A549 (cell line): ENCODE measurements around the gene NKX6-2. TPM values are rescaled to one million over a fixed set of nuclear protein-coding genes. Genes with fewer than 3 reads are reported as not detected.

Experiments
- ATAC-seq, 2 experiments: fragments of 200-7000 bp in 1 of 2; fragments of >200 bp in 1 of 2; cut with Nextera tagmentation in 1 of 2; cut with Tn5 transposase in 1 of 2; 3 replicates each; pipeline versions ENCODE4 v1.8.0 to v1.9.1; 2018 to 2020; ENCODE audit warnings: mild to moderate bottlenecking in 1 of 2, moderate library complexity in 1 of 2
- CTCF ChIA-PET: fragments of 300-600 bp; sonication (Branson Sonifier 250); formaldehyde crosslinking; extraction: SDS; loops from one replicate; lab custom pipeline; 2021; ENCODE audit warnings: antibody characterized with exemption, inconsistent platforms; lab: Yijun Ruan, JAX
- POLR2A ChIA-PET: fragments of 350-600 bp; formaldehyde crosslinking; extraction: SDS; loops from one replicate; lab custom pipeline; 2021; ENCODE audit warnings: antibody characterized with exemption, inconsistent platforms; lab: Yijun Ruan, JAX
- DNase-seq, 2 experiments: peaks; one replicate each; pipeline versions ENCODE4 v3.0.0 to v3.0.0-alpha.2; 2011 to 2016; ENCODE audit warnings: low read depth in 1 of 2, low spot score in 1 of 2
- FAIRE-seq: peaks from 2 replicates; lab custom pipeline; 2011; peaks lifted over from hg19 to GRCh38; lab: Jason Lieb, UNC
- H3K27ac ChIP-seq, 2 experiments: fragments of >200 bp; sonication (Bioruptor Twin); formaldehyde crosslinking; 3 replicates each; pipeline ENCODE4 v1.5.1; 2016 to 2017
- H3K4me1 ChIP-seq: fragments of >200 bp; sonication (Bioruptor Twin); formaldehyde crosslinking; 3 replicates; pipeline ENCODE4 v1.6.1; 2016
- H3K4me2 ChIP-seq: fragments of >200 bp; sonication (Bioruptor Twin); formaldehyde crosslinking; 3 replicates; pipeline ENCODE4 v1.6.1; 2016
- H3K4me3 ChIP-seq: fragments of >200 bp; sonication (Bioruptor Twin); formaldehyde crosslinking; 3 replicates; pipeline ENCODE4 v1.5.1; 2016
- H3K9me3 ChIP-seq: fragments of >200 bp; sonication (Bioruptor Twin); formaldehyde crosslinking; 3 replicates; pipeline ENCODE4 v1.6.1; 2016
- CEBPB ChIP-seq, 2 experiments: fragments of >200 bp in 1 of 2; sonication (Bioruptor Twin) in 1 of 2; formaldehyde crosslinking in 1 of 2; IDR thresholded peaks; 2 replicates each; pipeline ENCODE4 v1.6.1; 2012 to 2016
- ESRRA ChIP-seq: fragments of 150-350 bp; IDR thresholded peaks from 2 replicates; pipeline ENCODE4 v1.6.1; 2014; ENCODE audit warnings: mild to moderate bottlenecking, low read length, borderline replicate concordance
- FOSB ChIP-seq: fragments of 250-450 bp; sonication (Bioruptor Pico); IDR thresholded peaks from 2 replicates; pipeline ENCODE4 v1.5.0; 2020; ENCODE audit warnings: mild to moderate bottlenecking, moderate library complexity
- HDAC2 ChIP-seq: fragments of 200-600 bp; sonication (generic); IDR thresholded peaks from 2 replicates; pipeline ENCODE4 v1.6.1; 2016
- HEYL ChIP-seq: fragments of 250-450 bp; sonication (Bioruptor Pico); IDR thresholded peaks from 2 replicates; pipeline ENCODE4 v1.8.0; 2021; ENCODE audit warnings: mild to moderate bottlenecking, moderate library complexity
- HOXA7 ChIP-seq: fragments of 250-450 bp; sonication (Bioruptor Pico); IDR thresholded peaks from 2 replicates; pipeline ENCODE4 v1.5.0; 2020; ENCODE audit warnings: mild to moderate bottlenecking, moderate library complexity
- HOXB13 ChIP-seq: fragments of 250-450 bp; sonication (Bioruptor Pico); IDR thresholded peaks from 2 replicates; pipeline ENCODE4 v1.5.0; 2020; ENCODE audit warnings: low read depth, mild to moderate bottlenecking, moderate library complexity
- JUN ChIP-seq, 2 experiments: fragments of >200 bp; sonication (Bioruptor Twin); formaldehyde crosslinking; IDR thresholded peaks; 2 replicates in 1 of 2; 3 replicates in 1 of 2; pipeline ENCODE4 v1.6.1; 2016 to 2017
- JUNB ChIP-seq: fragments of >200 bp; sonication (Bioruptor Twin); formaldehyde crosslinking; IDR thresholded peaks from 2 replicates; pipeline ENCODE4 v1.6.1; 2016
- KDM5A ChIP-seq: fragments of 200-600 bp; sonication (generic); IDR thresholded peaks from 2 replicates; pipeline ENCODE4 v1.6.1; 2016; ENCODE audit warnings: antibody characterized with exemption, mild to moderate bottlenecking
- MYC ChIP-seq: IDR thresholded peaks from 2 replicates; pipeline ENCODE4 v1.6.1; 2012; ENCODE audit warnings: mild to moderate bottlenecking, inconsistent platforms, low read length, improper control_type of control experiment, borderline replicate concordance
- NPAS2 ChIP-seq: fragments of 250-450 bp; sonication (Bioruptor Pico); IDR thresholded peaks from 2 replicates; pipeline ENCODE4 v1.8.0; 2022; ENCODE audit warnings: mild to moderate bottlenecking, moderate library complexity, borderline replicate concordance
- POLR2AphosphoS2 ChIP-seq: conservative IDR thresholded peaks from 2 replicates; pipeline ENCODE4 v1.6.1; 2012; ENCODE audit warnings: low read length, improper control_type of control experiment, inconsistent platforms
- RAD21 ChIP-seq, 2 experiments: fragments of >200 bp in 1 of 2; sonication (Bioruptor Twin) in 1 of 2; formaldehyde crosslinking in 1 of 2; IDR thresholded peaks in 1 of 2; conservative IDR thresholded peaks in 1 of 2; 2 replicates in 1 of 2; 3 replicates in 1 of 2; pipeline ENCODE4 v1.6.1; 2012 to 2018; ENCODE audit warnings: inconsistent platforms in 1 of 2
- RFX5 ChIP-seq: fragments of 450-650 bp; IDR thresholded peaks from 2 replicates; pipeline ENCODE4 v1.7.1; 2014; ENCODE audit warnings: antibody characterized with exemption, mild to moderate bottlenecking, moderate library complexity
- TFCP2L1 ChIP-seq: fragments of 250-450 bp; sonication (Bioruptor Pico); IDR thresholded peaks from 2 replicates; pipeline ENCODE4 v1.5.0; 2021; ENCODE audit warnings: mild to moderate bottlenecking
- ZFP36 ChIP-seq: fragments of 450-650 bp; IDR thresholded peaks from 2 replicates; pipeline ENCODE4 v1.6.1; 2014; ENCODE audit warnings: borderline replicate concordance; ENCODE audit not compliant: partially characterized antibody
- WGBS: methylation state at CpG from one replicate; pipeline ENCODE4 v1.1.6; 2017; ENCODE audit errors: missing lambda C conversion rate; 5-methylcytosine and 5-hydroxymethylcytosine counted together
- polyA plus RNA-seq, 4 experiments: library from polyadenylated mRNA; depleted of rRNA in 3 of 4; stranded (reverse); fragments of >200 nt; fragmentation: RNase III in 1 of 4; extraction: RNeasy Plus Mini Kit Qiagen cat#74134 plus additional on column Dnase treatment in 1 of 4; gene quantifications; 2 replicates in 3 of 4; 3 replicates in 1 of 4; pipeline ENCODE4 v1.2.3, GENCODE V29; 2011 to 2017
- TF ChIP-seq, protein P1 (sequence below): fragments of 150-350 bp; IDR thresholded peaks from 2 replicates; pipeline ENCODE4 v1.6.1; 2014; ENCODE audit warnings: low read depth, mild to moderate bottlenecking, low read length
- TF ChIP-seq, protein P2 (sequence below): fragments of >200 bp; sonication (Bioruptor Twin); formaldehyde crosslinking; IDR thresholded peaks from 2 replicates; pipeline ENCODE4 v1.6.1; 2016

NKX6-2 gene
- polyA plus RNA-seq, 2 of the 4 experiments (the other 2 are of a cell fraction), result not detected

DNA sequence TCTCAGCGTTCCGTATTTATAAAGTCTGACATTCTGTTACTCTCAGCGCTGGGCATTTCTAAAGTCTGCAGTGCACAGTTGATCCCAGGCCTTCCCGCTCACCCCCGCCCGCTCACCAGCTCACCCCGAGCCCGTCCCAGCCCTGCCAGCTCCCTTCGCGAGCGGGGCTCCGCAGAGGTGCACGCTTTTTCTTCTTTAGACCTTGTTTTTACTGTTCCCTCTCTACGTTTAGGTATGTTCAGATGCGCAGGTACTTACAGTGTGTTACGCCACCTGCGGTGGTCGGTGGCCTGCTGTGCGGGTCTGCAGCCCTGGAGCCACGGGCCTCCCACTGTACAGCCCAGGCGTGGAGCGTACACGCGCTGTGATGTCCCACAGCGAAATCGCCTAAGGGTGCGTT lies 28.8 kb downstream of the NKX6-2 start:
- POLR2A ChIA-PET, result no interaction called here
- no peaks in the 10 kb centered on the region; the same call in 2 of the 3 replicates for H3K9me3 ChIP-seq

DNA sequence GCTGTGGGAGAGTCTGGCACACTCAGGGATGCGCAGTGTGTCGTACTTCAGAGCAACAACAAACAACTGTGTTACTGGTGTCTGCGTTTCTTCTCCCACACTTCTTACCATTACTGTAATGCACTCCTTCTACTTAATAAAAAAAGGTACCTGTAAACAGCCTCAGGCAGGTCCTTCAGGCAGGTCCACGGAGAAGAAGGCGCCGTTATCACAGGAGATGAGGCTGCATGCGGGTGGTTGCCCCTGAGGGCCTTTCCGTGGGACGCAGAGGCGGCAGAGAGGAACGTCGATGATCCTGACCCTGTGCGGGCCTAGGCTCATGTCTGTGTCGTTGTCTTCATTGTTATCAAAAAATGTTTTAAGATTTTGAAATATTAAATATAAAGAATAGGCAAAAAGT lies 29.4 kb downstream of the NKX6-2 start:
- Histone ChIP-seq H3K9me3 (no peaks in the 10 kb centered on the region; the same call in 2 of the 3 replicates), H3K27ac (no peak overlapping the region), H3K4me1 (no peaks in the 10 kb centered on the region), H3K4me3 (no peak overlapping the region), H3K4me2 (no peak overlapping the region)
- CTCF ChIA-PET, result interaction anchor here (1.5 kb wide), 1 partner anchor 102 kb away, joined by 6 read pairs; no protein-coding TSS in a partner anchor
- POLR2A ChIA-PET, result no interaction called here
- TF ChIP-seq, protein P1, sequence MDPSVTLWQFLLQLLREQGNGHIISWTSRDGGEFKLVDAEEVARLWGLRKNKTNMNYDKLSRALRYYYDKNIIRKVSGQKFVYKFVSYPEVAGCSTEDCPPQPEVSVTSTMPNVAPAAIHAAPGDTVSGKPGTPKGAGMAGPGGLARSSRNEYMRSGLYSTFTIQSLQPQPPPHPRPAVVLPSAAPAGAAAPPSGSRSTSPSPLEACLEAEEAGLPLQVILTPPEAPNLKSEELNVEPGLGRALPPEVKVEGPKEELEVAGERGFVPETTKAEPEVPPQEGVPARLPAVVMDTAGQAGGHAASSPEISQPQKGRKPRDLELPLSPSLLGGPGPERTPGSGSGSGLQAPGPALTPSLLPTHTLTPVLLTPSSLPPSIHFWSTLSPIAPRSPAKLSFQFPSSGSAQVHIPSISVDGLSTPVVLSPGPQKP, result no peak
- TF ChIP-seq ZFP36, result peak; percentile 77
- DNase-seq, result no peak
- WGBS, result 97% methylated on average over 14 of the region's 14 CpGs
- no peak for ATAC-seq
- no peak for FAIRE-seq

More for the DNA sequence above, 28.8 kb downstream of the NKX6-2 start:
- CTCF ChIA-PET, result interaction anchor here (1.5 kb wide), 1 partner anchor 103 kb away, joined by 6 read pairs; no protein-coding TSS in a partner anchor
- H3K4me3 ChIP-seq, result no peak overlapping the region
- WGBS, result 97% methylated on average over 27 of the region's 27 CpGs
- no peak overlapping the region for H3K4me2 ChIP-seq
- DNase-seq, result no peak
- no peak overlapping the region for H3K27ac ChIP-seq
- no peaks in the 10 kb centered on the region for H3K4me1 ChIP-seq
- TF ChIP-seq, protein P1, result no peak
- TF ChIP-seq RFX5 (no peak), KDM5A (no peak), CEBPB (IDR thresholded peaks at IDR 0.05) (no peak), ESRRA (no peak), TFCP2L1 (no peak), HOXA7 (CRISPR knock-in tag) (no peak), HEYL (no peak), POLR2AphosphoS2 (no peak), HOXB13 (CRISPR knock-in tag) (no peak), FOSB (CRISPR knock-in tag) (no peak), RAD21 (conservative IDR thresholded peaks at IDR 0.05 in 1 of 2, IDR thresholded peaks at IDR 0.05 in 1 of 2) (no peak), NPAS2 (CRISPR knock-in tag) (no peak), JUNB (no peak)
- TF ChIP-seq, protein P2, sequence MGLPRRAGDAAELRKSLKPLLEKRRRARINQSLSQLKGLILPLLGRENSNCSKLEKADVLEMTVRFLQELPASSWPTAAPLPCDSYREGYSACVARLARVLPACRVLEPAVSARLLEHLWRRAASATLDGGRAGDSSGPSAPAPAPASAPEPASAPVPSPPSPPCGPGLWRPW, result no peak
- no peak for FAIRE-seq
- ATAC-seq, result no peak

DNA sequence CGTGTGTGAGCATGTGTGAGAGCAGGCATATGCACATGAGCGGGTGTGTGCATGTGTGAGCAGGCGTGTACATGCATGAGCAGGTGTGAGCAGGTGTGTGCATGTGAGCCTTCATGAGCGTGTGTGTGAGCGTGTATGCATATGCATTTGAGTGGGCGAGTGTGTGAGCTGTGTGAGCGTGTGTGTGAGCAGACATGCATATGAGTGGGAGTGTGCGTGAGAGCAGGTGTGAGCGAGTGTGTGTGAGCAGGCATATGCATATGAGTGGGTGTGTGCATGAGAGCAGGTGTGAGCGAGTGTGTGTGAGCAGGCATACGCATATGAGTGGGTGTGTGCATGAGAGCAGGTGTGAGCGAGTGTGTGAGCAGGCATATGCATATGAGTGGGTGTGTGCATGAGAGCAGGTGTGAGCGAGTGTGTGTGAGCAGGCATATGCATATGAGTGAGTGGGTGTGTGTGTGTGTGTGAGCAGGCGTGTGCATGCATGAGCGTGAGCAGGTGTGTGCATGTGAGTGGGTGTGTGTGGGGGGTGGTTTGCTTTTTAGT lies 30.7 kb downstream of the NKX6-2 start:
- ChIA-PET CTCF (interaction anchor here (1.2 kb wide), 1 partner anchor 16 kb away, joined by 3 read pairs; no protein-coding TSS in a partner anchor), POLR2A (no interaction called here)
- Histone ChIP-seq H3K4me3 (no peak overlapping the region), H3K4me2 (no peak overlapping the region), H3K27ac (no peak overlapping the region), H3K4me1 (no peaks in the 10 kb centered on the region), H3K9me3 (no peaks in the 10 kb centered on the region; the same call in 2 of the 3 replicates)
- no peak for DNase-seq
- ATAC-seq, result no peak
- no peak for TF ChIP-seq JUN (IDR thresholded peaks at IDR 0.05)
- no peak for TF ChIP-seq MYC
- no peak for TF ChIP-seq ESRRA
- TF ChIP-seq HDAC2, result no peak
- FAIRE-seq, result no peak
- WGBS, result 93% methylated on average over 15 of the region's 15 CpGs
